Epithelial cell of prostate (primary cell): Measurements from ENCODE around the gene DMTF1.
"Not testable (repeated sequence)": the region's sequence is repeated elsewhere in the genome, so short reads cannot be mapped to it uniquely, and the experiment has no call there.

ENCODE experiments used
- DNase-seq: peaks from one replicate; pipeline ENCODE4 v3.0.0-alpha.2; 2011; ENCODE audit warnings: low read depth, low spot score
- H3K27ac ChIP-seq: fragments of 450-650 bp; 2 replicates; pipeline ENCODE4 v1.5.1; 2017; ENCODE audit warnings: mild to moderate bottlenecking

The DMTF1 gene

GRCh38 chr7:87219545-87220025 is 67.3 kb downstream of the DMTF1 start, which contains the start of gene TMEM243:
TMEM243 (minus strand) TSS chr7:87219732; CDS start chr7:87219503, 229 bp downstream.
- no peak for DNase-seq
- peak within 1 kb of the TSS; percentile 41 for H3K27ac ChIP-seq

GRCh38 chr7:87220026-87220733 is 67.9 kb downstream of the DMTF1 start:
- DNase-seq = peak; percentile 24
- peak overlapping the region; percentile 41 for H3K27ac ChIP-seq

- no peak overlapping the region for H3K27ac ChIP-seq
- DNase-seq = no peak
These were observed 68.5 kb downstream of the DMTF1 start for GRCh38 chr7:87220734-87221215.

GRCh38 chr7:87223666-87224065 is 71.4 kb downstream of the DMTF1 start:
- H3K27ac ChIP-seq = no peak overlapping the region
- DNase-seq = peak; percentile 27

- H3K27ac ChIP-seq = no peak overlapping the region
- DNase-seq = peak; percentile 26
These were observed 73.4 kb downstream of the DMTF1 start for GRCh38 chr7:87225696-87226095.

GRCh38 chr7:87226495-87226894 is 74.2 kb downstream of the DMTF1 start:
- H3K27ac ChIP-seq = no peak overlapping the region

GRCh38 chr7:87231258-87231657 is 79.0 kb downstream of the DMTF1 start:
- no peak for DNase-seq
- no peak overlapping the region for H3K27ac ChIP-seq

More at GRCh38 chr7:87226495-87226894, 74.2 kb downstream of the DMTF1 start:
- DNase-seq = no peak

- no peak for DNase-seq
- no peak overlapping the region for H3K27ac ChIP-seq
These were observed 79.5 kb downstream of the DMTF1 start for GRCh38 chr7:87231711-87232110.

- no peak for DNase-seq
- H3K27ac ChIP-seq = no peak overlapping the region
These were observed 82.7 kb downstream of the DMTF1 start for GRCh38 chr7:87234949-87235348.

GRCh38 chr7:87238464-87239051 is 86.3 kb downstream of the DMTF1 start:
- not testable (repeated sequence) for DNase-seq, H3K27ac ChIP-seq

- not testable (repeated sequence) for H3K27ac ChIP-seq, DNase-seq
These were observed 93.4 kb downstream of the DMTF1 start for GRCh38 chr7:87245671-87246070.
